Panc1 (cell line): ENCODE measurements around the gene TMEM244. TPM values are rescaled to one million over a fixed set of nuclear protein-coding genes. Genes with fewer than 3 reads are reported as not detected.

Experiments used
- ATAC-seq: fragments of 200-7000 bp; cut with Tn5 transposase; 2 replicates; pipeline ENCODE4 v1.9.1; 2020; ENCODE audit warnings: mild to moderate bottlenecking, moderate library complexity
- BruUV-seq: library from RNA; stranded (reverse); fragments of 400-500 nt; replicated peaks from 2 replicates; lab custom pipeline; 2021; lab: Mats Ljungman, UMichigan
- CTCF ChIA-PET: fragments of 300-600 bp; sonication (Branson Sonifier 250); formaldehyde crosslinking; loops from one replicate; lab custom pipeline; 2022; ENCODE audit warnings: antibody characterized with exemption; lab: Charles Lee
- POLR2A ChIA-PET: fragments of 300-600 bp; sonication (Branson Sonifier 250); formaldehyde crosslinking; loops from one replicate; lab custom pipeline; 2022; ENCODE audit warnings: antibody characterized with exemption; lab: Charles Lee
- DNase-seq: peaks from one replicate; pipeline ENCODE4 v3.0.0-alpha.2; 2010; ENCODE audit warnings: low read depth, low spot score
- H3K27ac ChIP-seq: 2 replicates; pipeline ENCODE4 v1.5.1; 2011; ENCODE audit warnings: mild to moderate bottlenecking, low read length, inconsistent platforms
- H3K27me3 ChIP-seq: fragments of 200-500 bp; sonication (Bioruptor generic); 2 replicates; pipeline ENCODE4 v1.6.0; 2014; ENCODE audit warnings: low read length, inconsistent platforms; ENCODE audit not compliant: control insufficient read depth, insufficient read depth
- H3K36me3 ChIP-seq: fragments of 200-500 bp; sonication (Bioruptor generic); 2 replicates; pipeline ENCODE4 v1.5.1; 2014; ENCODE audit warnings: inconsistent platforms, mild to moderate bottlenecking, low read length, moderate library complexity; ENCODE audit not compliant: control insufficient read depth, insufficient read depth
- H3K4me1 ChIP-seq: 2 replicates; pipeline ENCODE4 v1.5.1; 2011; ENCODE audit warnings: inconsistent platforms, mild to moderate bottlenecking, low read length, moderate library complexity; ENCODE audit not compliant: control insufficient read depth, insufficient read depth
- H3K4me3 ChIP-seq, 2 experiments: 2 replicates each; pipeline ENCODE4 v1.5.1; 2011 to 2012; ENCODE audit warnings: low read depth in 2 of 2, low read length in 2 of 2, mild to moderate bottlenecking in 2 of 2, inconsistent platforms in 1 of 2, moderate library complexity in 1 of 2
- H3K9me3 ChIP-seq: fragments of 200-500 bp; sonication (Bioruptor generic); 2 replicates; pipeline ENCODE4 v1.5.1; 2014; ENCODE audit warnings: low read depth, mild to moderate bottlenecking, inconsistent platforms, low read length, moderate library complexity; ENCODE audit not compliant: control insufficient read depth, insufficient read depth
- CTCF ChIP-seq: fragments of 450-650 bp; IDR thresholded peaks from 2 replicates; pipeline ENCODE4 v1.5.1; 2017; ENCODE audit warnings: mild to moderate bottlenecking
- POLR2AphosphoS5 ChIP-seq: IDR thresholded peaks from 2 replicates; pipeline ENCODE4 v1.6.1; 2012; ENCODE audit warnings: mild to moderate bottlenecking, low read depth, low read length, moderate library complexity
- REST ChIP-seq, 2 experiments: IDR thresholded peaks; 2 replicates each; pipeline ENCODE4 v1.6.1; 2011 to 2012; ENCODE audit warnings: low read depth in 2 of 2, control low read depth in 1 of 2, low read length in 1 of 2, mild to moderate bottlenecking in 1 of 2, moderate library complexity in 1 of 2; ENCODE audit not compliant: insufficient read depth in 1 of 2
- SIN3A ChIP-seq: IDR thresholded peaks from 2 replicates; pipeline ENCODE4 v1.6.1; 2012; ENCODE audit warnings: low read depth, mild to moderate bottlenecking, low read length, moderate library complexity, borderline replicate concordance; ENCODE audit not compliant: insufficient read depth
- TCF7L2 ChIP-seq: IDR thresholded peaks from 2 replicates; pipeline ENCODE4 v1.6.1; 2011; ENCODE audit warnings: mild to moderate bottlenecking, low read depth, low read length, inconsistent platforms
- in situ Hi-C: cut with HindIII; loops from 2 replicates; pipeline ENCODE4 v1.10.0; 2016; ENCODE audit warnings: low sequenced_read_pairs, low pct_unique_long_range_greater_than_20kb
- intact Hi-C: fragments of 100-400 bp; cut with micrococcal nuclease; formaldehyde crosslinking; loops from one replicate; pipeline ENCODE4 v1.10.0; 2022; ENCODE audit not compliant: unreplicated experiment
- total RNA-seq: library from RNA; stranded (reverse); gene quantifications from one replicate; pipeline ENCODE4 v1.2.1, GENCODE V29; 2021; ENCODE audit not compliant: unreplicated experiment

TMEM244 gene
- total RNA-seq, 1 experiment from 2014 or later = not detected

- TF ChIP-seq POLR2AphosphoS5 (no peak), CTCF (no peak), REST (IDR thresholded peaks at IDR 0.05; ENCODE audit: insufficient read depth in 1 of 2, low read depth in 2 of 2, low read length in 1 of 2) (no peak), TCF7L2 (no peak), SIN3A (no peak)
- Histone ChIP-seq H3K36me3 (no peaks in the 10 kb centered on the region), H3K9me3 (no peaks in the 10 kb centered on the region), H3K4me1 (no peaks in the 10 kb centered on the region), H3K4me3 (no peak overlapping the region), H3K27me3 (no peaks in the 10 kb centered on the region), H3K27ac (no peak overlapping the region)
- in situ Hi-C loops (no loop called here), intact Hi-C loops (no loop called here)
- no TSS peak for BruUV-seq
- ChIA-PET CTCF (no interaction called here), POLR2A (no interaction called here)
- no peak for ATAC-seq
- no peak for DNase-seq
Observed at GRCh38 chr6:129889580-129889979, 28.5 kb upstream of the TMEM244 start.

GRCh38 chr6:129886401-129887155 is 25.5 kb upstream of the TMEM244 start:
- DNase-seq = no peak
- POLR2A ChIA-PET = no interaction called here
- no peak for TF ChIP-seq TCF7L2
- no peak for TF ChIP-seq REST (IDR thresholded peaks at IDR 0.05; ENCODE audit: insufficient read depth in 1 of 2, low read depth in 2 of 2, low read length in 1 of 2)
- TF ChIP-seq POLR2AphosphoS5 = no peak
- TF ChIP-seq CTCF = no peak
- TF ChIP-seq SIN3A = no peak
- BruUV-seq = no TSS peak
- Histone ChIP-seq H3K27ac (no peak overlapping the region), H3K36me3 (no peaks in the 10 kb centered on the region), H3K9me3 (no peaks in the 10 kb centered on the region), H3K27me3 (no peaks in the 10 kb centered on the region), H3K4me1 (no peaks in the 10 kb centered on the region), H3K4me3 (no peak overlapping the region)
- CTCF ChIA-PET = no interaction called here
- in situ Hi-C loops = no loop called here
- no peak for ATAC-seq
- intact Hi-C loops = no loop called here
